Mesendoderm (in vitro differentiated cells): ENCODE measurements around the gene FBXW12.

Source experiments
- DNase-seq: peaks from one replicate; pipeline ENCODE4 v3.0.0; 2013
- H2AK5ac ChIP-seq: 2 replicates; pipeline ENCODE4 v1.6.1; 2013; ENCODE audit warnings: low read length, inconsistent platforms
- H2BK120ac ChIP-seq: 2 replicates; pipeline ENCODE4 v1.6.1; 2013; ENCODE audit warnings: low read depth, mild to moderate bottlenecking, low read length, moderate library complexity, mixed read lengths
- H2BK15ac ChIP-seq: replicated peaks from 2 replicates; pipeline ENCODE4 v1.6.1; 2013; ENCODE audit warnings: low read depth, mild to moderate bottlenecking, moderate library complexity
- H2BK5ac ChIP-seq: 2 replicates; pipeline ENCODE4 v1.6.1; 2013; ENCODE audit warnings: low read length, inconsistent platforms
- H3K18ac ChIP-seq: 2 replicates; pipeline ENCODE4 v1.6.1; 2013; ENCODE audit warnings: mild to moderate bottlenecking, low read length, mixed read lengths
- H3K23ac ChIP-seq: one replicate; pipeline ENCODE4 v1.6.1; 2013; ENCODE audit warnings: low read length
- H3K27ac ChIP-seq: 2 replicates; pipeline ENCODE4 v1.5.1; 2013; ENCODE audit warnings: low read depth, mild to moderate bottlenecking, inconsistent platforms, low read length, moderate library complexity
- H3K27me3 ChIP-seq: 2 replicates; pipeline ENCODE4 v1.6.1; 2013; ENCODE audit warnings: low read length, control low read depth, mild to moderate bottlenecking, inconsistent platforms; ENCODE audit not compliant: insufficient read depth, poor library complexity
- H3K36me3 ChIP-seq: 2 replicates; pipeline ENCODE4 v1.6.1; 2013; ENCODE audit warnings: low read length, inconsistent platforms; ENCODE audit not compliant: control insufficient read depth, insufficient read depth
- H3K4ac ChIP-seq: one replicate; pipeline ENCODE4 v1.6.1; 2013; ENCODE audit warnings: low read depth, mild to moderate bottlenecking, low read length, moderate library complexity
- H3K4me1 ChIP-seq: 2 replicates; pipeline ENCODE4 v1.6.1; 2013; ENCODE audit warnings: low read depth, low read length, inconsistent platforms; ENCODE audit not compliant: control insufficient read depth
- H3K4me2 ChIP-seq: 2 replicates; pipeline ENCODE4 v1.6.1; 2013; ENCODE audit warnings: low read length
- H3K4me3 ChIP-seq: 2 replicates; pipeline ENCODE4 v1.5.1; 2013; ENCODE audit warnings: mild to moderate bottlenecking, low read length
- H3K56ac ChIP-seq: one replicate; pipeline ENCODE4 v1.6.1; 2013; ENCODE audit warnings: low read length
- H3K79me1 ChIP-seq: 2 replicates; pipeline ENCODE4 v1.6.1; 2013; ENCODE audit warnings: low read length, inconsistent platforms
- H3K79me2 ChIP-seq: 2 replicates; pipeline ENCODE4 v1.6.1; 2013; ENCODE audit warnings: mild to moderate bottlenecking, low read length; ENCODE audit not compliant: control insufficient read depth, insufficient read depth
- H3K9ac ChIP-seq: 2 replicates; pipeline ENCODE4 v1.6.1; 2013; ENCODE audit warnings: low read length, inconsistent platforms
- H4K5ac ChIP-seq: one replicate; pipeline ENCODE4 v1.6.1; 2013; ENCODE audit warnings: low read length
- H4K8ac ChIP-seq: one replicate; pipeline ENCODE4 v1.6.1; 2013; ENCODE audit warnings: low read depth, mild to moderate bottlenecking, control low read depth, low read length, moderate library complexity
- WGBS: extraction: QIAGEN DNeasy Blood & Tissue Kit; methylation state at CpG from one replicate; pipeline ENCODE4 v1.1.7; 2013; ENCODE audit warnings: low lambda C conversion rate, missing lambda C conversion rate; ENCODE audit not compliant: insufficient coverage; ENCODE audit errors: extremely low coverage; 5-methylcytosine and 5-hydroxymethylcytosine counted together

FBXW12 gene

GRCh38 chr3:48404440-48405342, 32.7 kb downstream of the FBXW12 start:
- no CpG with 5 or more reads among the region's 21 CpGs for WGBS
- Histone ChIP-seq H3K56ac (no peak overlapping the region), H2BK5ac (no peak overlapping the region), H3K4me3 (no peak overlapping the region), H2BK15ac (no peak overlapping the region), H3K79me1 (no peaks in the 10 kb centered on the region), H2BK120ac (no peak overlapping the region), H3K36me3 (peaks cover 22% of the 10 kb centered on the region), H3K4me1 (no peaks in the 10 kb centered on the region), H4K5ac (no peak overlapping the region), H3K27ac (no peak overlapping the region), H3K23ac (no peak overlapping the region), H3K9ac (no peak overlapping the region), H3K4ac (no peak overlapping the region), H2AK5ac (no peak overlapping the region), H3K4me2 (no peak overlapping the region), H3K27me3 (no peaks in the 10 kb centered on the region), H4K8ac (no peak overlapping the region), H3K79me2 (no peaks in the 10 kb centered on the region), H3K18ac (no peak overlapping the region)
- DNase-seq: no peak

GRCh38 chr3:48405343-48405881, 33.4 kb downstream of the FBXW12 start:
- no peak overlapping the region for H4K5ac ChIP-seq
- H2BK120ac ChIP-seq: no peak overlapping the region
- no peak overlapping the region for H3K23ac ChIP-seq
- H3K27ac ChIP-seq: no peak overlapping the region
- H3K27me3 ChIP-seq: no peaks in the 10 kb centered on the region
- peaks cover 25% of the 10 kb centered on the region for H3K36me3 ChIP-seq
- no peak overlapping the region for H3K4me2 ChIP-seq
- no peak overlapping the region for H3K18ac ChIP-seq
- no peak overlapping the region for H2AK5ac ChIP-seq
- no peak overlapping the region for H2BK15ac ChIP-seq
- H3K4me3 ChIP-seq: no peak overlapping the region
- no peaks in the 10 kb centered on the region for H3K79me2 ChIP-seq
- H2BK5ac ChIP-seq: no peak overlapping the region
- WGBS: no CpG with 5 or more reads among the region's 13 CpGs
- H3K4ac ChIP-seq: no peak overlapping the region
- H3K4me1 ChIP-seq: no peaks in the 10 kb centered on the region
- H3K79me1 ChIP-seq: no peaks in the 10 kb centered on the region
- no peak overlapping the region for H3K56ac ChIP-seq
- H4K8ac ChIP-seq: no peak overlapping the region
- no peak for DNase-seq
- no peak overlapping the region for H3K9ac ChIP-seq

GRCh38 chr3:48405971-48406370, 34.0 kb downstream of the FBXW12 start:
- no CpG with 5 or more reads among the region's 1 CpG for WGBS

GRCh38 chr3:48406443-48407431, 34.7 kb downstream of the FBXW12 start:
- H2BK15ac ChIP-seq: no peak overlapping the region
- no peak overlapping the region for H3K4me2 ChIP-seq
- no peak overlapping the region for H3K27ac ChIP-seq
- H3K23ac ChIP-seq: no peak overlapping the region
- no peak overlapping the region for H4K8ac ChIP-seq
- no peak for DNase-seq
- H3K27me3 ChIP-seq: no peaks in the 10 kb centered on the region
- H2BK120ac ChIP-seq: no peak overlapping the region
- H3K36me3 ChIP-seq: peaks cover 30% of the 10 kb centered on the region
- H3K4ac ChIP-seq: no peak overlapping the region
- no CpG with 5 or more reads among the region's 18 CpGs for WGBS
- H2AK5ac ChIP-seq: no peak overlapping the region
- H3K4me3 ChIP-seq: no peak overlapping the region
- no peaks in the 10 kb centered on the region for H3K79me1 ChIP-seq
- H3K9ac ChIP-seq: no peak overlapping the region
- H4K5ac ChIP-seq: no peak overlapping the region
- no peak overlapping the region for H2BK5ac ChIP-seq
- no peaks in the 10 kb centered on the region for H3K4me1 ChIP-seq
- H3K79me2 ChIP-seq: no peaks in the 10 kb centered on the region
- H3K56ac ChIP-seq: no peak overlapping the region
- no peak overlapping the region for H3K18ac ChIP-seq

More at GRCh38 chr3:48405971-48406370, 34.0 kb downstream of the FBXW12 start:
- H3K4ac ChIP-seq: no peak overlapping the region
- no peak overlapping the region for H4K5ac ChIP-seq
- no peak overlapping the region for H3K4me2 ChIP-seq
- no peak overlapping the region for H3K23ac ChIP-seq
- no peaks in the 10 kb centered on the region for H3K27me3 ChIP-seq
- no peak overlapping the region for H3K27ac ChIP-seq
- H2BK120ac ChIP-seq: no peak overlapping the region
- no peak for DNase-seq
- no peak overlapping the region for H3K4me3 ChIP-seq
- no peak overlapping the region for H3K56ac ChIP-seq
- peaks cover 27% of the 10 kb centered on the region for H3K36me3 ChIP-seq
- no peak overlapping the region for H4K8ac ChIP-seq
- no peaks in the 10 kb centered on the region for H3K79me2 ChIP-seq
- H2BK5ac ChIP-seq: no peak overlapping the region
- no peak overlapping the region for H3K18ac ChIP-seq
- no peak overlapping the region for H2BK15ac ChIP-seq
- no peak overlapping the region for H3K9ac ChIP-seq
- H3K79me1 ChIP-seq: no peaks in the 10 kb centered on the region
- H3K4me1 ChIP-seq: no peaks in the 10 kb centered on the region
- H2AK5ac ChIP-seq: no peak overlapping the region

GRCh38 chr3:48407542-48408099, 35.6 kb downstream of the FBXW12 start:
- no peak overlapping the region for H3K9ac ChIP-seq
- no peak overlapping the region for H2BK15ac ChIP-seq
- DNase-seq: peak; percentile 59
- H2AK5ac ChIP-seq: no peak overlapping the region
- H3K4me2 ChIP-seq: no peak overlapping the region
- WGBS: no CpG with 5 or more reads among the region's 8 CpGs
- no peak overlapping the region for H3K56ac ChIP-seq
- H3K4me3 ChIP-seq: no peak overlapping the region
- H3K27me3 ChIP-seq: no peaks in the 10 kb centered on the region
- H3K4ac ChIP-seq: no peak overlapping the region
- H3K36me3 ChIP-seq: peaks cover 32% of the 10 kb centered on the region
- no peak overlapping the region for H4K8ac ChIP-seq
- H3K4me1 ChIP-seq: no peaks in the 10 kb centered on the region
- no peak overlapping the region for H3K27ac ChIP-seq
- no peak overlapping the region for H3K18ac ChIP-seq
- no peak overlapping the region for H2BK5ac ChIP-seq
- no peaks in the 10 kb centered on the region for H3K79me1 ChIP-seq
- no peaks in the 10 kb centered on the region for H3K79me2 ChIP-seq
- H2BK120ac ChIP-seq: no peak overlapping the region
- H3K23ac ChIP-seq: no peak overlapping the region
- H4K5ac ChIP-seq: no peak overlapping the region
